ENCODE results near the gene HES2. TPM values are rescaled to one million over a fixed set of nuclear protein-coding genes. Genes with fewer than 3 reads are reported as not detected.
"Not testable (repeated sequence)": the region's sequence is repeated elsewhere in the genome, so short reads cannot be mapped to it uniquely, and the experiment has no call there.

The HES2 gene
- total and polyA plus RNA-seq, 9 of the 15 experiments (the other 6 are each of a cell fraction or from before 2014, with no cell fraction given) = 0.05 to 0.18 (median 0.07) TPM; not detected in 4

DNA sequence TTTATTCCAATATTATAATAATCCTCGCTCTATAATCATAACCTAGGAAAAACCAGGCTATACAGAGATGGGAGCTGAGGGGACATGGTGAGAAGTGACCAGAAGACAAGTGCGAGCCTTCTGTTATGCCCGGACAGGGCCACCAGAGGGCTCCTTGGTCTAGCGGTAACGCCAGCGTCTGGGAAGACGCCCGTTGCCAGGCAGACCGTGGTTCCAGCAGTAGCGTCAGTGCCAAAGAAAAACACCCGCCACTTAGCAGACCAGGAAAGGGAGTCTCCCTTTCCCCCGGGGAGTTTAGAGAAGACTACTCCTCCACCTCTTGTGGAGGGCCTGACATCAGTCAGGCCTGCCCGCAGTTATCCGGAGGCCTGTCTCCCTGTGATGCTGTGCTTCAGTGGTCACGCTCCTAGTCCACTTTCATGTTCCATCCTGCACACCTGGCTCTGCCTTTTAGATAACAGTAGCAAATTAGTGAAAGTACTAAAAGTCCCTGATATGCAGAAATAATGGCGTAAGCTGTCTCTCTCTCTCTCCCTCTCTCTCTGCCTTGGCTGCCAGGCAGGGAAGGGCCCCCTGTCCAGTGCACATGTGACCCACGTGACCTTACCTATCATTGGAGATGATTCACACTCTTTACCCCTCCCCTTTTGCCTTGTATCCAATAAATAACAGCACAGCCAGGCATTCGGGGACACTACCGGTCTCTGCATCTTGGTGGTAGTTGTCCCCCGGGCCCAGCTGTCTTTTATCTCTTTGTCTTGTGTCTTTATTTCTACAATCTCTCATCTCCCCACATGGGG lies 56.4 kb downstream of the HES2 start:
- peak in 1 of 4 experiments; percentile 43 for DNase-seq (ENCODE audit: extremely low read depth in 1 of 4, low spot score in 3 of 4)
- in situ Hi-C loops (cut with MboI); H3K79me2 ChIP-seq (ENCODE audit: control insufficient read depth, insufficient read depth, low read length); H3K4me3 ChIP-seq; BruUV-seq (replicated peaks); H3K36me3 ChIP-seq (ENCODE audit: control insufficient read depth, insufficient read depth, low read length); H3K9ac ChIP-seq (ENCODE audit: insufficient read depth in 1 of 2, low read depth in 2 of 2, low read length in 2 of 2); H3K27me3 ChIP-seq (ENCODE audit: control insufficient read depth in 2 of 2, insufficient read depth in 2 of 2, low read length in 2 of 2); H3K9me3 ChIP-seq (replicated peaks; ENCODE audit: control insufficient read depth, insufficient read depth, low read depth, low read length); H4K20me1 ChIP-seq (replicated peaks; ENCODE audit: control insufficient read depth, insufficient read depth, low read length); H3K9me1 ChIP-seq (ENCODE audit: control insufficient read depth, insufficient read depth, low read length); H3K27ac ChIP-seq (ENCODE audit: extremely low read depth, low read depth, low read length); H2AFZ ChIP-seq (ENCODE audit: low read depth, low read length); H3K4me2 ChIP-seq (ENCODE audit: insufficient read depth, low read length): not testable (repeated sequence)
- POLR2A ChIA-PET = interaction anchor here (0.7 to 1.7 kb wide), 2 partner anchors 18 to 31 kb away, joined by 3 to 4 read pairs; no protein-coding TSS in a partner anchor
- FAIRE-seq = peak; percentile 66
- intact Hi-C loops (cut with micrococcal nuclease) = loop anchor here (1.0 to 2.0 kb wide), 3 partner anchors 16 to 76 kb away; no protein-coding TSS in a partner anchor
- 33% methylated on average over 20 of the region's 20 CpGs for WGBS (ENCODE audit: insufficient coverage, low coverage, missing lambda C conversion rate)
- ATAC-seq = peak; percentile 20; the same call in 1 of the 3 replicates
- CTCF ChIA-PET (ENCODE audit: low intra/inter-chr PET ratio) = interaction anchor here (0.6 to 3.6 kb wide), 7 partner anchors 15 to 116 kb away, joined by 3 to 32 read pairs (median 3); partner anchors contain the start of gene ESPN
- peaks cover 30% of the 10 kb centered on the region in 2 experiments for H3K4me1 ChIP-seq (replicated peaks in 1 of 2; ENCODE audit: control insufficient read depth in 2 of 2, insufficient read depth in 2 of 2, low read length in 2 of 2)
- peak; percentile 84 to 95 for TF ChIP-seq RAD21 (CRISPR knock-in tag; conservative IDR thresholded peaks at IDR 0.05 in 1 of 2, IDR thresholded peaks at IDR 0.05 in 1 of 2)
- TF ChIP-seq, protein P1, sequence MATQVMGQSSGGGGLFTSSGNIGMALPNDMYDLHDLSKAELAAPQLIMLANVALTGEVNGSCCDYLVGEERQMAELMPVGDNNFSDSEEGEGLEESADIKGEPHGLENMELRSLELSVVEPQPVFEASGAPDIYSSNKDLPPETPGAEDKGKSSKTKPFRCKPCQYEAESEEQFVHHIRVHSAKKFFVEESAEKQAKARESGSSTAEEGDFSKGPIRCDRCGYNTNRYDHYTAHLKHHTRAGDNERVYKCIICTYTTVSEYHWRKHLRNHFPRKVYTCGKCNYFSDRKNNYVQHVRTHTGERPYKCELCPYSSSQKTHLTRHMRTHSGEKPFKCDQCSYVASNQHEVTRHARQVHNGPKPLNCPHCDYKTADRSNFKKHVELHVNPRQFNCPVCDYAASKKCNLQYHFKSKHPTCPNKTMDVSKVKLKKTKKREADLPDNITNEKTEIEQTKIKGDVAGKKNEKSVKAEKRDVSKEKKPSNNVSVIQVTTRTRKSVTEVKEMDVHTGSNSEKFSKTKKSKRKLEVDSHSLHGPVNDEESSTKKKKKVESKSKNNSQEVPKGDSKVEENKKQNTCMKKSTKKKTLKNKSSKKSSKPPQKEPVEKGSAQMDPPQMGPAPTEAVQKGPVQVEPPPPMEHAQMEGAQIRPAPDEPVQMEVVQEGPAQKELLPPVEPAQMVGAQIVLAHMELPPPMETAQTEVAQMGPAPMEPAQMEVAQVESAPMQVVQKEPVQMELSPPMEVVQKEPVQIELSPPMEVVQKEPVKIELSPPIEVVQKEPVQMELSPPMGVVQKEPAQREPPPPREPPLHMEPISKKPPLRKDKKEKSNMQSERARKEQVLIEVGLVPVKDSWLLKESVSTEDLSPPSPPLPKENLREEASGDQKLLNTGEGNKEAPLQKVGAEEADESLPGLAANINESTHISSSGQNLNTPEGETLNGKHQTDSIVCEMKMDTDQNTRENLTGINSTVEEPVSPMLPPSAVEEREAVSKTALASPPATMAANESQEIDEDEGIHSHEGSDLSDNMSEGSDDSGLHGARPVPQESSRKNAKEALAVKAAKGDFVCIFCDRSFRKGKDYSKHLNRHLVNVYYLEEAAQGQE (IDR thresholded peaks at IDR 0.05; ENCODE audit: borderline replicate concordance) = peak; percentile 73; the same call in 1 of the 2 replicates
- TF ChIP-seq, protein P1 (CRISPR knock-in tag; IDR thresholded peaks at IDR 0.05; ENCODE audit: low read depth) = not testable (repeated sequence)
- 0 out of 2 replicates have a peak, but pooled peaks have one; percentile 2 for TF ChIP-seq TFE3 (CRISPR knock-in tag; IDR thresholded peaks at IDR 0.05)
- peak; percentile 30; the same call in 1 of the 2 replicates for TF ChIP-seq USF2 (CRISPR knock-in tag; IDR thresholded peaks at IDR 0.05)
- peak; percentile 32; the same call in 1 of the 2 replicates for TF ChIP-seq USF1 (CRISPR knock-in tag; IDR thresholded peaks at IDR 0.05)
- TF ChIP-seq CXXC5 (CRISPR knock-in tag; IDR thresholded peaks at IDR 0.05) = peak; percentile 41

Measured in K562 (cell line).